GM13976 (cell line): ENCODE data around the gene SAMD1.

ENCODE experiments used
- DNase-seq: peaks from one replicate; pipeline ENCODE4 v3.0.0; 2012; ENCODE audit warnings: low spot score
- CTCF ChIP-seq: IDR thresholded peaks from 2 replicates; pipeline ENCODE4 v1.5.1; 2012; ENCODE audit warnings: borderline replicate concordance, mild to moderate bottlenecking; ENCODE audit not compliant: insufficient read depth; ENCODE audit errors: extremely low read depth, missing control alignments, control extremely low read depth
- in situ Hi-C: fragments of 300-500 bp; cut with MboI; formaldehyde crosslinking; loops from one replicate; pipeline ENCODE4 v1.12.0; 2022; ENCODE audit warnings: low sequenced_read_pairs, mixed read lengths, inconsistent platforms; ENCODE audit not compliant: unreplicated experiment

Gene SAMD1

GRCh38 chr19:14073261-14073924 lies 17.2 kb downstream of the SAMD1 start:
- peak; percentile 93 for TF ChIP-seq CTCF
- peak; percentile 86 for DNase-seq
- in situ Hi-C loops: loop anchor here (5.0 to 25.0 kb wide), 2 partner anchors 191 to 461 kb away; no protein-coding TSS in a partner anchor

- DNase-seq: peak; percentile 70
- in situ Hi-C loops: loop anchor here (5.0 to 25.0 kb wide), 2 partner anchors 190 to 460 kb away; no protein-coding TSS in a partner anchor
Measured at GRCh38 chr19:14072535-14073260, 17.9 kb downstream of the SAMD1 start, which contains the start of gene MISP3. Gene MISP3 (plus strand): TSS chr19:14072786. CDS start chr19:14073310, 524 bp downstream.

GRCh38 chr19:14070268-14071050 lies 20.1 kb downstream of the SAMD1 start:
- in situ Hi-C loops: loop anchor here (5.0 to 25.0 kb wide), 2 partner anchors 188 to 458 kb away; no protein-coding TSS in a partner anchor
- no peak for TF ChIP-seq CTCF
- no peak for DNase-seq

More at GRCh38 chr19:14072535-14073260, 17.9 kb downstream of the SAMD1 start, which contains the start of gene MISP3:
- no peak for TF ChIP-seq CTCF

GRCh38 chr19:14066134-14066533 lies 24.4 kb downstream of the SAMD1 start:
- in situ Hi-C loops: loop anchor here (25.0 kb wide), 1 partner anchor 454 kb away; no protein-coding TSS in a partner anchor
- TF ChIP-seq CTCF: no peak
- no peak for DNase-seq

- in situ Hi-C loops: loop anchor here (25.0 kb wide), 1 partner anchor 451 kb away; no protein-coding TSS in a partner anchor
- TF ChIP-seq CTCF: no peak
- DNase-seq: no peak
Measured at GRCh38 chr19:14063105-14063504, 27.4 kb downstream of the SAMD1 start.

- in situ Hi-C loops: loop anchor here (25.0 kb wide), 1 partner anchor 450 kb away; no protein-coding TSS in a partner anchor
Measured at GRCh38 chr19:14062558-14062855, 28.0 kb downstream of the SAMD1 start.

More at GRCh38 chr19:14062558-14062855, 28.0 kb downstream of the SAMD1 start:
- TF ChIP-seq CTCF: no peak
- DNase-seq: no peak
